Measurements from ENCODE around the gene TMEM175.

- TF ChIP-seq CTCF (conservative IDR thresholded peaks at IDR 0.05; ENCODE audit: low read depth, low read length) (no peak), CEBPB (IDR thresholded peaks at IDR 0.05; ENCODE audit: low read depth, low read length) (no peak), RFX5 (IDR thresholded peaks at IDR 0.05; ENCODE audit: low read depth, low read length) (no peak), BHLHE40 (IDR thresholded peaks at IDR 0.05; ENCODE audit: low read depth, low read length) (no peak), RCOR1 (IDR thresholded peaks at IDR 0.05; ENCODE audit: insufficient replicate concordance, low read length) (no peak), SMC3 (IDR thresholded peaks at IDR 0.05; ENCODE audit: low read depth, low read length) (no peak), MAFK (IDR thresholded peaks at IDR 0.05; ENCODE audit: low read depth, low read length) (no peak), RAD21 (IDR thresholded peaks at IDR 0.05; ENCODE audit: low read length) (no peak), POLR2A (IDR thresholded peaks at IDR 0.05; ENCODE audit: low read depth, low read length) (no peak)
These were observed 17.4 kb downstream of the TMEM175 start for GRCh38 chr4:949656-950055.
